Measurements from ENCODE around the gene ZNF670. TPM values are rescaled to one million over a fixed set of nuclear protein-coding genes. Genes with fewer than 3 reads are reported as not detected.

The ZNF670 gene
- total and polyA plus RNA-seq, 9 of the 15 experiments (the other 6 are each of a cell fraction or from before 2014, with no cell fraction given) = 7.1 to 23.4 (median 11.8) TPM

DNA sequence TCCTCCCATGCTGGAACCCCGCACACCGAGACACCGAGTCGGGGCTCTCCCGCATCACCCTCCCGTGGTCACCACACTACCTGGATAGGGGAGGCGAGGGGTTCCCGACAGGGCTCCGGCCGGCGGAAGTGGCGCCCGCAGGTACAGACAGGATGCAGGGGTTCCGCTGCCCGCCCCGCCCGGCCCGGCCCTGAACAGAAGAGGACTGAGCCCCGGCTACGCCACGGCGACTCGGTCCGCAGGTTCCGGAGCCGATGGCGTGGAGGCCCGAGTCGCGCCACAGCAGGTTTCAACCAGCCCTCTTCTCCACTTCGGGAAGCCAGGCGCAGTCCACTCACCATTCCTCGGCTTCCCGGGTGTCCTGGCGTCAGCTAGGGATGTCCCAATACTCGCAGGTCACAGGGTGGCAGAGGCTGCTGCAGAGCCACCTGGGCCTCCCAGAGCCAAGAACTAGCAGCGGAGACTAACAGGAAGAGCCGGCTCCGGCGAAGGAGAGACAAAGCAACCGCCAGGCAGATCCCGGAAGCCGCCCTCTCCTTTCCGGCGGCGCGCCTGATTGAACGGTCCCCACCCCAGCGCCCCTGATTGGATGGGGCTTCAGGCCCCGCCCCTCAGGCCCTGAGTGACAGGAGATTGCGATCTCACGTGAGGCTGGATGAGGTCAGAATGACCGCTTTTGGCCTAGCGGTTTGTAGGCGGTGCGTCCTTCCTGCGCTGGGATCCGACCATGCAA is 25.4 kb upstream of the ZNF670 start, which contains the start of gene ZNF669 (continued):
- TF ChIP-seq ZNF143 (CRISPR knock-in tag; IDR thresholded peaks at IDR 0.05) = no peak
- TF ChIP-seq, protein P1, sequence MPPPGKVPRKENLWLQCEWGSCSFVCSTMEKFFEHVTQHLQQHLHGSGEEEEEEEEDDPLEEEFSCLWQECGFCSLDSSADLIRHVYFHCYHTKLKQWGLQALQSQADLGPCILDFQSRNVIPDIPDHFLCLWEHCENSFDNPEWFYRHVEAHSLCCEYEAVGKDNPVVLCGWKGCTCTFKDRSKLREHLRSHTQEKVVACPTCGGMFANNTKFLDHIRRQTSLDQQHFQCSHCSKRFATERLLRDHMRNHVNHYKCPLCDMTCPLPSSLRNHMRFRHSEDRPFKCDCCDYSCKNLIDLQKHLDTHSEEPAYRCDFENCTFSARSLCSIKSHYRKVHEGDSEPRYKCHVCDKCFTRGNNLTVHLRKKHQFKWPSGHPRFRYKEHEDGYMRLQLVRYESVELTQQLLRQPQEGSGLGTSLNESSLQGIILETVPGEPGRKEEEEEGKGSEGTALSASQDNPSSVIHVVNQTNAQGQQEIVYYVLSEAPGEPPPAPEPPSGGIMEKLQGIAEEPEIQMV (tag; conservative IDR thresholded peaks at IDR 0.05; ENCODE audit: low read depth) = no peak
- no peak for TF ChIP-seq PTTG1 (tag; IDR thresholded peaks at IDR 0.05; ENCODE audit: low read depth)
- TF ChIP-seq CBX3 (IDR thresholded peaks at IDR 0.05; ENCODE audit: borderline replicate concordance in 1 of 2, low read length in 2 of 2) = peak in 1 of 2 experiments; percentile 92; a peak in 2 of 3 replicates
- TF ChIP-seq PHTF2 (CRISPR knock-in tag; IDR thresholded peaks at IDR 0.05) = no peak
- peak; percentile 54 for TF ChIP-seq SP2 (IDR thresholded peaks at IDR 0.05; ENCODE audit: extremely low read depth, low read depth, low read length, poor library complexity, severe bottlenecking)
- TF ChIP-seq CHCHD3 (CRISPR knock-in tag; IDR thresholded peaks at IDR 0.05) = no peak
- no peak for TF ChIP-seq ILK (tag; IDR thresholded peaks at IDR 0.05; ENCODE audit: borderline replicate concordance, low read depth)
- peak; percentile 78 for TF ChIP-seq ZNF431 (CRISPR knock-in tag; IDR thresholded peaks at IDR 0.05)
- no peak for TF ChIP-seq ZFP36 (IDR thresholded peaks at IDR 0.05; ENCODE audit: low read depth, low read length, partially characterized antibody)
- TF ChIP-seq MAFF (IDR thresholded peaks at IDR 0.05; ENCODE audit: low read length) = no peak
- TF ChIP-seq SREBF1 (IDR thresholded peaks at IDR 0.05; ENCODE audit: borderline replicate concordance, low read depth, low read length) = no peak
- TF ChIP-seq ZNF263 (CRISPR knock-in tag; IDR thresholded peaks at IDR 0.05; ENCODE audit: borderline replicate concordance) = 0 out of 2 replicates have a peak, but pooled peaks have one; percentile 3
- TF ChIP-seq CREM (IDR thresholded peaks at IDR 0.05; ENCODE audit: low read depth) = peak; percentile 93
- TF ChIP-seq, protein P2, sequence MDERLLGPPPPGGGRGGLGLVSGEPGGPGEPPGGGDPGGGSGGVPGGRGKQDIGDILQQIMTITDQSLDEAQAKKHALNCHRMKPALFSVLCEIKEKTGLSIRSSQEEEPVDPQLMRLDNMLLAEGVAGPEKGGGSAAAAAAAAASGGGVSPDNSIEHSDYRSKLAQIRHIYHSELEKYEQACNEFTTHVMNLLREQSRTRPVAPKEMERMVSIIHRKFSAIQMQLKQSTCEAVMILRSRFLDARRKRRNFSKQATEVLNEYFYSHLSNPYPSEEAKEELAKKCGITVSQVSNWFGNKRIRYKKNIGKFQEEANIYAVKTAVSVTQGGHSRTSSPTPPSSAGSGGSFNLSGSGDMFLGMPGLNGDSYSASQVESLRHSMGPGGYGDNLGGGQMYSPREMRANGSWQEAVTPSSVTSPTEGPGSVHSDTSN (CRISPR knock-in tag; IDR thresholded peaks at IDR 0.05; ENCODE audit: low read depth) = peak; percentile 98
- TF ChIP-seq, protein P2 (tag; conservative IDR thresholded peaks at IDR 0.05; ENCODE audit: low read depth) = peak; percentile 99
- TF ChIP-seq, protein P3, sequence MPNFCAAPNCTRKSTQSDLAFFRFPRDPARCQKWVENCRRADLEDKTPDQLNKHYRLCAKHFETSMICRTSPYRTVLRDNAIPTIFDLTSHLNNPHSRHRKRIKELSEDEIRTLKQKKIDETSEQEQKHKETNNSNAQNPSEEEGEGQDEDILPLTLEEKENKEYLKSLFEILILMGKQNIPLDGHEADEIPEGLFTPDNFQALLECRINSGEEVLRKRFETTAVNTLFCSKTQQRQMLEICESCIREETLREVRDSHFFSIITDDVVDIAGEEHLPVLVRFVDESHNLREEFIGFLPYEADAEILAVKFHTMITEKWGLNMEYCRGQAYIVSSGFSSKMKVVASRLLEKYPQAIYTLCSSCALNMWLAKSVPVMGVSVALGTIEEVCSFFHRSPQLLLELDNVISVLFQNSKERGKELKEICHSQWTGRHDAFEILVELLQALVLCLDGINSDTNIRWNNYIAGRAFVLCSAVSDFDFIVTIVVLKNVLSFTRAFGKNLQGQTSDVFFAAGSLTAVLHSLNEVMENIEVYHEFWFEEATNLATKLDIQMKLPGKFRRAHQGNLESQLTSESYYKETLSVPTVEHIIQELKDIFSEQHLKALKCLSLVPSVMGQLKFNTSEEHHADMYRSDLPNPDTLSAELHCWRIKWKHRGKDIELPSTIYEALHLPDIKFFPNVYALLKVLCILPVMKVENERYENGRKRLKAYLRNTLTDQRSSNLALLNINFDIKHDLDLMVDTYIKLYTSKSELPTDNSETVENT (CRISPR knock-in tag; IDR thresholded peaks at IDR 0.05) = peak; percentile 54; the same call in 1 of the 2 replicates
- no peak; the same call in 1 of the 2 replicates for TF ChIP-seq GTF2F1 (IDR thresholded peaks at IDR 0.05; ENCODE audit: low read depth, low read length)
- no peak for TF ChIP-seq KLF6 (CRISPR knock-in tag; IDR thresholded peaks at IDR 0.05; ENCODE audit: borderline replicate concordance)
- TF ChIP-seq ZNF384 (IDR thresholded peaks at IDR 0.05; ENCODE audit: low read depth, low read length) = no peak
- no peak for TF ChIP-seq RAD21 (CRISPR knock-in tag; conservative IDR thresholded peaks at IDR 0.05 in 1 of 2, IDR thresholded peaks at IDR 0.05 in 1 of 2)
- no peak for TF ChIP-seq CAMTA2 (CRISPR knock-in tag; conservative IDR thresholded peaks at IDR 0.05)

Data from K562 (cell line).